Renal cortical epithelial cell (primary cell): ENCODE measurements around the gene PIK3AP1. TPM values are rescaled to one million over a fixed set of nuclear protein-coding genes. Genes with fewer than 3 reads are reported as not detected.
A peak's percentile ranks its signal among the peaks of the same experiment; 100 is the strongest.

Experiments used
- DNase-seq: peaks from one replicate; pipeline ENCODE4 v3.0.0-alpha.2; 2011; ENCODE audit warnings: low read depth
- total RNA-seq: library from RNA; depleted of rRNA; stranded (reverse); fragments of >200 nt; gene quantifications from 2 replicates; pipeline ENCODE4 v1.2.3, GENCODE V29; 2014

PIK3AP1 gene
- total RNA-seq, 1 donor from 2014 or later, result 5.4 TPM

GRCh38 chr10:96612055-96612830 lies 108.1 kb downstream of the PIK3AP1 start:
- no peak for DNase-seq

GRCh38 chr10:96610817-96611216 lies 109.5 kb downstream of the PIK3AP1 start:
- DNase-seq, result no peak

GRCh38 chr10:96609510-96609909 lies 110.8 kb downstream of the PIK3AP1 start:
- DNase-seq, result no peak

- no peak for DNase-seq
These were observed 111.5 kb downstream of the PIK3AP1 start for GRCh38 chr10:96608805-96609204.

GRCh38 chr10:96608262-96608661 lies 112.1 kb downstream of the PIK3AP1 start:
- no peak for DNase-seq

GRCh38 chr10:96606946-96607345 lies 113.4 kb downstream of the PIK3AP1 start:
- no peak for DNase-seq

- peak; percentile 4 for DNase-seq
These were observed 114.1 kb downstream of the PIK3AP1 start for GRCh38 chr10:96606216-96606615.

- DNase-seq, result no peak
These were observed 120.0 kb downstream of the PIK3AP1 start for GRCh38 chr10:96600337-96600736.

- DNase-seq, result no peak
These were observed 121.5 kb downstream of the PIK3AP1 start for GRCh38 chr10:96598846-96599245.

- no peak for DNase-seq
These were observed 123.6 kb downstream of the PIK3AP1 start for GRCh38 chr10:96596422-96597407.

- no peak for DNase-seq
These were observed 124.6 kb downstream of the PIK3AP1 start for GRCh38 chr10:96595741-96596140.

- DNase-seq, result no peak
These were observed 128.4 kb downstream of the PIK3AP1 start for GRCh38 chr10:96591946-96592345.

GRCh38 chr10:96588616-96589419 lies 131.5 kb downstream of the PIK3AP1 start:
- peak; percentile 65 for DNase-seq

- DNase-seq, result peak; percentile 76
These were observed 132.2 kb downstream of the PIK3AP1 start for GRCh38 chr10:96588060-96588554.

- peak; percentile 80 for DNase-seq
These were observed 132.9 kb downstream of the PIK3AP1 start for GRCh38 chr10:96587264-96588059.

- peak; percentile 47 for DNase-seq
These were observed 133.7 kb downstream of the PIK3AP1 start, which contains the start of gene TM9SF3 for GRCh38 chr10:96586419-96587263. Gene TM9SF3 (minus strand): TSS chr10:96587012. CDS start chr10:96586835, 177 bp downstream.

GRCh38 chr10:96585736-96586418 lies 134.4 kb downstream of the PIK3AP1 start:
- DNase-seq, result peak; percentile 24

- DNase-seq, result no peak
These were observed 135.8 kb downstream of the PIK3AP1 start for GRCh38 chr10:96584474-96584873.

- DNase-seq, result no peak
These were observed 136.3 kb downstream of the PIK3AP1 start for GRCh38 chr10:96584035-96584434.
